HG03060 (cell line): ENCODE data around the gene FGF22.
"Not testable (repeated sequence)": the region's sequence is repeated elsewhere in the genome, so short reads cannot be mapped to it uniquely, and the experiment has no call there.

ENCODE experiments used
- ATAC-seq: cut with Tn5 transposase; IDR thresholded peaks from one replicate; pipeline ENCODE4 v1.9.1; 2021; ENCODE audit warnings: low read depth, moderate number of reproducible peaks; ENCODE audit not compliant: unreplicated experiment

FGF22 gene

GRCh38 chr19:639253-640160 is at the start of gene FGF22:
Gene FGF22, plus strand, starts transcription at chr19:639879. Its CDS starts 47 bp downstream, at chr19:639926.
- ATAC-seq, result no peak

DNA sequence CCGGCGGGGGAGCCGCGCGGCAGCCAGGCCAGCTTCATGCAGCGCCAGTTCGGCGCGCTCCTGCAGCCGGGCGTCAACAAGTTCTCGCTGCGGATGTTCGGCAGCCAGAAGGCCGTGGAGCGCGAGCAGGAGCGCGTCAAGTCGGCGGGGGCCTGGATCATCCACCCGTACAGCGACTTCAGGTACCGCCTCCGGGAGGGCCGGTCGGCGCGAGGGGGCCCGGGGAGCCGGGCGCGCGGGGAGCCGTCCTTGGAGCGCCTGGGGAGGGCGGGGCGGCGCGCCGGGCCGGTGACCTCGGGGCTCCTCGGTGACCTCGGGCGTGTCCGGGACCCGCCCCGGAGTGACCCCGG is 49.3 kb upstream of the FGF22 start:
- ATAC-seq, result no peak

DNA sequence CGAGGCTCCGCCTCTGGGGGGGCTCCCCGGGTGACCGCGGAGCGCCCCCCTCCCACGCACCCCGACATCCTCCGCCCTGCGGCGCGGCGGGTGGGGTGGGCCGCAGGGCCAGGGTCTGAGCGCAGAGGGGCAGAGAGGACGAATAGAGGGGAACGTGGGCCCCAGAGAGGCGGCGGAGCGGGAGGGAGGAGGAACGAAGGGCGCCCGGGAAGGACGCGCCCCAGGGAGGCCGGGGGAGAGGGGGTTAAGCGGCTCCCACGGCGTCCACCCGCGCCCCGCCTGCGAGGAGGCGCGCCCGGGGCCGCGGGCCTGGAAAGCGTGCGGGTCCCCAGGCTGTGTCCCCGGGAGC is 49.0 kb upstream of the FGF22 start:
- no peak for ATAC-seq

- no peak for ATAC-seq
These were observed 48.4 kb upstream of the FGF22 start for GRCh38 chr19:591099-591958.

DNA sequence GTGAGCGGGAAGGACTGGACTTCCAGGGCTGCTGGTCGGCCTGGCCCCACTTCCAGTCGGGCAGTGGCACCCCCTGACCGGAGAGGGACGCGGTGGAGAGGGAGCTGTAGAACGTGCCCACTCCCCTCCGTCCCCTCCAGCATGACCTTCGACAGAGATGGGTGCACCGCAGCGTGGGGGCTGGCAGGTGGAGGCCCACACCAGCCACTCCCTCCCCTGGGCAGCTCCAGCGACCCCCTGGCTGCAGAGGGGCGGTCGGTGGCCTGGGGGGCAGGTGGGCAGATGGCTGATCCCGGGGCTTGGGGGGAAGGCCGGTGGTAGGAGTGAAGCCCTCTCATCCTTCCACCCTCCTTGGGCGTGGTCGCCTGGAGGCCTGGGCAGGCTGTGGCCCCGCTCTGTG is 47.6 kb upstream of the FGF22 start:
- no peak for ATAC-seq

DNA sequence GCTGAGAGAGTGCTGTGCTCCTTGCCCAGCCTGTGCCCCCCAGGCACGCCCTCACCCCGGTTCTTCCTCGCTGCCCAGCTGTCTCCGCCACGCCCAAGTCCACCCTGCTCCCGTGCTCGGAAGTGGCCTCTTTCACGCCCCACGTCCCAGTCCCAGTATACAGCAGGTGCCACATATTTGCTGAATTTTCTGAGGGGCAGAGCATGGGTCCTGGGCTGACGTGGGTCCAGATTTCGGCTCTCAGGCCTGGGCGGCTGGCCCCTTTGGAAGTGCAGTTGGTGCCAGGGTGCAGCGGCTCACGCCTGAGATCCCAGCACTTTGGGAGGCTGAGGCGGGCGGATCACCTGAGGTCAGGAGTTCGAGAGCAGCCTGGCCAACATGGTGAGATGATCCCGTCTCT is 46.6 kb upstream of the FGF22 start:
- ATAC-seq, result no peak

- ATAC-seq, result no peak
These were observed 46.2 kb upstream of the FGF22 start for GRCh38 chr19:593505-593904.

DNA sequence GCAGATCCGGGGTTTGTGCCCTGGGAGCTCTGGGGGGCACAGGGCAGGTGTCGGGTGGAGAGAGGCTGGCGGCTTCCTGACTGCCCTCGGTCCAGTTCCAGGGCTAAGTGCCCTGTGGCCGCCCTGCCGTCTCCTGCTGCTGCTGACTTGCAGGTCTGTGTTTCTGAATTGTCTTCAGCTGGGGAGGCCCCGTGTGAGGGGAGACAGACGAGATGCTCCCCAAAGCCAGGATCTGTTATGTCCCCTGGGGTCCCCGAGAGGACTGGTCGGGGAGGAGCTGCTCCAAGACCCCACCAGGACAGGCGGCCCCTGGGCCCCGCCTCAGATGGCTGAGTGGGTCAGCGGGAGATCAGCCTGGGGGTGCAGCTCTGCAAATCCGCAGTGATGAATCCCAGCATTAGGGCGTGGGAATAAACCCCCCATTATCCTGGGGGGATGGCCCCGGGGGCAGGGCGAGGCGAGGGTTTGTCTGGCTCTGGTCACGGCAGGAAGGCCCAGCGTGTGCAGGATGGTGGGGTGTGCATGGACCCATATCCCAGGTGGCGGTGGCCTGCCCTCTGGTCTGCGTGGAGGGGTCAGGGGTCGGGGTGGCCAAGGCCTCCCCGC is 45.3 kb upstream of the FGF22 start:
- no peak for ATAC-seq

DNA sequence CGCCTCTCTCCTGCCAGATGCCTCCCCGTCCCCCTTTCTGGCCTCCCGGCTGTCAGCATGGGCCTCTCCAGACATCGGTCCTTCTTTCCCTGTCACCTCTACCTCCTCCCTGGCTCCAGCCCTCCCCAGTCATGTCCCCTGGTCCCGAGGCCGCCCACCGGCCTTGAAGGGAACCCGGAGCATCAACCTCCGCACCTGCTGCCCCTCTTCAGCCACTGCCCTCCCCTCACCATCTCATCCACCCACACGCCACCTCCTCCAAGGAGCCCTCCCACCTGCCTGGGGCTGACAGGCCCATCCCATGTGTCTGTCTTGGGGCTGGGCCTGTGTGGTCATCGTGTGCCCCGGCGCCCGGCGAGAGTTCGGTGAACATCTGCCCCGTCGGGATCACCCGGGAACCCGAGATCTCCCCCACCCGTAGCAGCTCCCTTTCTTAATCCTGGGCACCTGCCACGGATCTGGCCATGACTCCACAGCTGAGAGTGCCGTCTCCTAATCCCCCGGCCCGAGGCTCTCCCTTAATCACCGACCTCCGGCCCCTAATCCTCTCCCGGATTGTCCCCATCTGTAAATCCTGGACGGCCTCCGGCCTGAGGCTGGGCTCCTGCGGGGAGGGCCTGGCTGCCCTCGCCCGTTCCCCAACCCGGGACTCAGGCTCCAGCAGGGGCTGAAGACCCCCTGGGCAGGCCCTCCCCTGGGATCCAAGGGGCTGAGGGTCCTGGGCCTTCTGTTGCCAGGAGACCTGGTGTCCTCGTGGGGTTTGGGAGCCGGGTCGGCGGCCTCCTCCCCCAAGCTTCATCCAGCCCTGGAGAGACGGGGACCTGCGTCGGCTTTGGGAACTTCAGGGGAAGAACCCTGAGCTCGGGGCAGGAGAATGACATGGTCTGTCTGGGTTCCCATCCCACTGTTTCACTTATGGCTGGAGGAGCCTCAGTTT is 44.1 kb upstream of the FGF22 start:
- no peak for ATAC-seq

DNA sequence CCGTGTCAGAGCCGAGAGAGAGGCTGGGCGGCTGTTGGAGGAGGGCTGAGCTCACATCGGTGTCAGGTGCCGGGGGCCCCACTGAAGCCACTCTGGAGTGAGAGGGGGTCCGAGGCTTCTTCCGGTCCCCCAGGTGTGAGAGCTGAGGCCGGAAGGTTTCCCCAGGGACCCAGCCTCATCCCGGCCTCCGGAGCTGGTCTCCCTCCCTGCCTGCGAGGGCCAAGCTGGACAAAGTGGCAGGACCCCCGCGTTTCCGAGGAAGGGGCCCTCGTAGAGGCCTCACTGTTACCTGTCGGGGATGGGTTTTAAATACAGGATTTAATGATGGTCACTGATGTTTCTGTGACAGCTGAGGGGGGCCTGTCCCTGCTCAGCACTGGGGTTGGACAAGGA is 43.4 kb upstream of the FGF22 start:
- no peak for ATAC-seq

DNA sequence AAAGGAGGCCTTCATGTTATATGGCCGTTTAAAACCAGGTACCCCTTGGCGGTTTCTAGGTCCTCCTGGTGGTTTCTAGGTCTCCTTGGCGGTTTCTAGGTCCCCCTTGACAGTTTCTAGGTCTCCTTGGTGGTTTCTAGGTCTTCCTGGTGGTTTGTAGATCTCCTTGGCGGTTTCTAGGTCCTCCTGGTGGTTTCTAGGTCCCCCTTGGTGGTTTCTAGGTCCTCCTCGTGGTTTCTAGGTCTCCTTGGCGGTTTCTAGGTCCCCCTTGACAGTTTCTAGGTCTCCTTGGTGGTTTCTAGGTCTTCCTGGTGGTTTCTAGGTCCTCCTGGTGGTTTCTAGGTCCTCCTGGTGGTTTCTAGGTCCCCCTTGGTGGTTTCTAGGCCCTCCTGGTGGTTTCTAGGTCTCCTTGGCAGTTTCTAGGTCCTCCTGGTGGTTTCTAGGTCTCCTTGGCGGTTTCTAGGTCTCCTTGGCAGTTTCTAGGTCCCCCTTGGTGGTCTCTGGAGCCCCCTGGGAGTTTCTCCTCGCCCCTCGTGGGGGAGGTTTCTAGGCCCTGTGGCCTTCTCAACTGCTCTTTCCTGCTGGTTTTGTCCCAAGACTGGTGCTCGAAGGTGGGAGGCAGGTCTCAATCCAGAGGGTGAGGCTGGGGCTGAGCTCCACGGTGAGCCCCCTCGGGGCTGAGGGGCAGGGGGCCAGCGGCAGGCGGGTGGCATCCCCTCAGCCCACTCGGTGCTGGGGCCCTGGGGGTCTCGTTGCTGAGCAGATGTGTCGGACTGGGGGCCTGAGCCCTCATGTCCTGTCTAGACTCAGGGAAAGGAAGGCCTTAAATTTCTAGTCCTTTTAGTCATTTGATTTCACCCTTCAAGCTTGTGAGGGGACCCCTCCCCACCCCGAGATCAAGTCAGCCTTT is 42.0 kb upstream of the FGF22 start:
- ATAC-seq, result no peak

- no peak for ATAC-seq
These were observed 38.4 kb upstream of the FGF22 start for GRCh38 chr19:601310-601709.

DNA sequence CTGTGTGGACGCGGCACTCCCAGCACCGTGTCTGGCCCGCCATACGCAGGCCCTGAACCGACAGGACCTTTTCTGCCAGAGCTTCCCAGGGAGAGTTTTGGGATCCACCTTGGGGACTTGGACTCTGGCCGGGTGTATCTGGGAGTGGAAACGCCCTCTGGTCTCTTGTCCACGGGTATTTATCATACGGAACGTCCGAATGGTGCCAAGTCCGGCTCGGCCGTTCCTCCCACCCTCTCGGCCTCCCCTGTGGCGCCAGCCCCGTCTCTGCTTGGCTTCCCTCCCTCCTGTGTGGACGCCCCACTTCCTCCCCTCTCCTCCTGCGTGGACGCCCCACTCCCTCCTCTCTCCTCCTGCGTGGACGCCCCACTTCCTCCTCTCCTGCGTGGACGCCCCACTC is 37.9 kb upstream of the FGF22 start:
- no peak for ATAC-seq

- ATAC-seq, result no peak
These were observed 37.0 kb upstream of the FGF22 start for GRCh38 chr19:602391-603301.

DNA sequence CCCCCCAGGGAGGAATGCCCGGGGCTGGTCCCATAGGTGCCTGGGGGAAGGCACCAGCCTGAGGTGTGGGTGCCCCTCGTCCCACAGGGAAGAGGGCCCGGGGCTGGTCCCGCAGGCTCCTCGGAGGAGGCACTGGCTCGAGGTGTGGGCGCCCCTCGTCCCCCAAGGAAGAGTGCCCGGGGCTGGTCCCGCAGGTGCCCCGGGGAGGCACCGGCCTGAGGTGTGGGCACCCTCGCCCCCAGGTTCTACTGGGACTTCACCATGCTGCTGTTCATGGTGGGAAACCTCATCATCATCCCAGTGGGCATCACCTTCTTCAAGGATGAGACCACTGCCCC is 36.4 kb upstream of the FGF22 start:
- not testable (repeated sequence) for ATAC-seq

DNA sequence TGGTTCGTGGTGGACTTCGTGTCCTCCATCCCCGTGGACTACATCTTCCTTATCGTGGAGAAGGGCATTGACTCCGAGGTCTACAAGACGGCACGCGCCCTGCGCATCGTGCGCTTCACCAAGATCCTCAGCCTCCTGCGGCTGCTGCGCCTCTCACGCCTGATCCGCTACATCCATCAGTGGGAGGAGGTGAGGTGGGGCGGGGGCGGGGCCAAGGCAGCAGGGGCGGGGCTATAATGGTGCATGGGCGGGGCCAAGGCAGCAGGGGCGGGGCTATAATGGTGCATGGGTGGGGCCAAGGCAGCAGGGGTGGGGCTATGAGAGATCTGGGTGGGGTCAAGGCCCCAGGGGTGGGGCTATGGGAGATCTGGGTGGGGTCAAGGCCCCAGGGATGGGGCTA is 35.9 kb upstream of the FGF22 start:
- not testable (repeated sequence) for ATAC-seq

DNA sequence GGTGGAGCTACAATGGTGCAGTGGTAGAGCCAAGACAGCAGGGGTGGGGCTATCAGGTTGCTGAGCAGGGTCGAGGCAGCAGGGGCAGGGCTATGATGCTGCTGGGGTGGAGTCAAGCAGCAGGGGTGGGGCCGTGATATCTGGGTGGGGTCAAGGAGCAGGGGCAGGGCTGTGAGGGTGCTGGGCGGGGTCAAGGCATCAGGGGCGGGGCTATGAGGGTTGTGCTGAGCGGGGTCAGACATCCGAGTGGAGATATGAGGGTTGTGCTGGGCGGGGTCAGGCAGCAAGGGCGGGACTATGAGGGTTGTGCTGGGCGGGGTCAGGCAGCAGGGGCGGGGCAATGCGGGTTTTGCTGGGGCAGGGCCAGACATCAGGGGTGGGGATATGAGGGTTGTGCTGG is 35.3 kb upstream of the FGF22 start:
- ATAC-seq, result no peak
